Right atrium auricular region (tissue), 2 donors: Measurements from ENCODE around the gene RPL18. TPM values are rescaled to one million over a fixed set of nuclear protein-coding genes. Genes with fewer than 3 reads are reported as not detected.

ENCODE experiments used
- DNase-seq: peaks from one replicate; pipeline ENCODE4 v3.0.0-alpha.2; 2019; ENCODE audit warnings: low spot score
- H3K27ac ChIP-seq, 2 donors: fragments of 200-600 bp; sonication (generic); 1 replicate in 1 of 2; 2 replicates in 1 of 2; pipeline ENCODE4 v1.5.1; 2016 to 2019
- H3K27me3 ChIP-seq, 2 donors: fragments of 200-600 bp; sonication (generic); one replicate each; pipeline versions ENCODE4 v1.5.1 to v1.6.0; 2017 to 2019
- H3K36me3 ChIP-seq: fragments of 200-600 bp; sonication (generic); one replicate; pipeline ENCODE4 v1.5.1; 2016
- H3K4me1 ChIP-seq, 2 donors: fragments of 200-600 bp; sonication (generic); one replicate each; pipeline versions ENCODE4 v1.5.1 to v1.6.0; 2017 to 2019
- H3K4me3 ChIP-seq, 2 donors: fragments of 200-600 bp; sonication (generic); 1 replicate in 1 of 2; 2 replicates in 1 of 2; pipeline ENCODE4 v1.5.1; 2017 to 2019; ENCODE audit warnings: mild to moderate bottlenecking in 1 of 2, moderate library complexity in 1 of 2
- H3K9me3 ChIP-seq, 2 donors: fragments of 200-600 bp; sonication (generic); one replicate each; pipeline ENCODE4 v1.5.1; 2019
- total RNA-seq, 2 donors: library from RNA; depleted of rRNA; stranded (reverse); fragments of >200 nt; gene quantifications; one replicate each; pipeline ENCODE4 v1.1.0, GENCODE V29; 2016
- TF ChIP-seq, protein P1 (sequence below), 2 donors: fragments of 200-600 bp; sonication (generic); IDR thresholded peaks; one replicate each; pipeline ENCODE4 v1.5.1; 2019; ENCODE audit warnings: antibody characterized with exemption in 2 of 2

Gene RPL18
- total RNA-seq, 2 donors from 2014 or later: 846 to 1,334 TPM

DNA sequence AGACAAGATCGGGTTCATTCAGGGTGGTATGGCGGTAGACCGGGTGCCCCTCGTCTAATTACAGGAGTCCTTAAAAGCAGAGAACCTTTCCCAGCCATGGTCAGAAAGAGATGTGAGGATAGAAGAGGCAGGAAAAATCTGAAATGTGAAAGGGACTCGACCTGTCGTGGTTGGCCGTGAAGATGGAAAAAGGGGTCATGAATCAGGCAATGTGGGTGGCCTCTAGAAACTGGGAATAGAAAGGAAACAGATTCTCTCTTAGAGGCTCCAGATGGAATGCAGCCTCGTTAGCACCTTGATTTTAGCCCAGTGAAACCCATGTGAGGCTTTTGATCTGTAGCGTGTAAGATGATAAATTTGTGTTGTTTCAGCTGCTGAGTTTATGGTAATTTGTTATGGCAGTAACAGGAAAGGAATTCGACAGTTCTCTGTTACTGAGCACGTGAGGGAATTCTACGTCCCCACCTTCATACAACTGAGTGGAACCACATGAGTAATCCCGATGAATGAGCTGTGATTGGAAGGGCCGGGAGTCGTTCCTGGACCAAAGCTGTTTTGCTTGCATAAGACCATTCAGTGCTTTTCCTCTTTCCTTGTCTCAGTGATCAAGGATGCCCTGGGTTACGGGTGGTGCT, 38.0 kb upstream of the RPL18 start:
- TF ChIP-seq, protein P1, sequence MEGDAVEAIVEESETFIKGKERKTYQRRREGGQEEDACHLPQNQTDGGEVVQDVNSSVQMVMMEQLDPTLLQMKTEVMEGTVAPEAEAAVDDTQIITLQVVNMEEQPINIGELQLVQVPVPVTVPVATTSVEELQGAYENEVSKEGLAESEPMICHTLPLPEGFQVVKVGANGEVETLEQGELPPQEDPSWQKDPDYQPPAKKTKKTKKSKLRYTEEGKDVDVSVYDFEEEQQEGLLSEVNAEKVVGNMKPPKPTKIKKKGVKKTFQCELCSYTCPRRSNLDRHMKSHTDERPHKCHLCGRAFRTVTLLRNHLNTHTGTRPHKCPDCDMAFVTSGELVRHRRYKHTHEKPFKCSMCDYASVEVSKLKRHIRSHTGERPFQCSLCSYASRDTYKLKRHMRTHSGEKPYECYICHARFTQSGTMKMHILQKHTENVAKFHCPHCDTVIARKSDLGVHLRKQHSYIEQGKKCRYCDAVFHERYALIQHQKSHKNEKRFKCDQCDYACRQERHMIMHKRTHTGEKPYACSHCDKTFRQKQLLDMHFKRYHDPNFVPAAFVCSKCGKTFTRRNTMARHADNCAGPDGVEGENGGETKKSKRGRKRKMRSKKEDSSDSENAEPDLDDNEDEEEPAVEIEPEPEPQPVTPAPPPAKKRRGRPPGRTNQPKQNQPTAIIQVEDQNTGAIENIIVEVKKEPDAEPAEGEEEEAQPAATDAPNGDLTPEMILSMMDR (IDR thresholded peaks at IDR 0.05): no peak
- Histone ChIP-seq H3K9me3 (no peaks in the 10 kb centered on the region), H3K27me3 (no peaks in the 10 kb centered on the region), H3K36me3 (no peaks in the 10 kb centered on the region), H3K4me3 (no peak overlapping the region), H3K4me1 (peaks cover 0 to 11% of the 10 kb centered on the region in 2 donors), H3K27ac (no peak overlapping the region)
- DNase-seq: no peak

DNA sequence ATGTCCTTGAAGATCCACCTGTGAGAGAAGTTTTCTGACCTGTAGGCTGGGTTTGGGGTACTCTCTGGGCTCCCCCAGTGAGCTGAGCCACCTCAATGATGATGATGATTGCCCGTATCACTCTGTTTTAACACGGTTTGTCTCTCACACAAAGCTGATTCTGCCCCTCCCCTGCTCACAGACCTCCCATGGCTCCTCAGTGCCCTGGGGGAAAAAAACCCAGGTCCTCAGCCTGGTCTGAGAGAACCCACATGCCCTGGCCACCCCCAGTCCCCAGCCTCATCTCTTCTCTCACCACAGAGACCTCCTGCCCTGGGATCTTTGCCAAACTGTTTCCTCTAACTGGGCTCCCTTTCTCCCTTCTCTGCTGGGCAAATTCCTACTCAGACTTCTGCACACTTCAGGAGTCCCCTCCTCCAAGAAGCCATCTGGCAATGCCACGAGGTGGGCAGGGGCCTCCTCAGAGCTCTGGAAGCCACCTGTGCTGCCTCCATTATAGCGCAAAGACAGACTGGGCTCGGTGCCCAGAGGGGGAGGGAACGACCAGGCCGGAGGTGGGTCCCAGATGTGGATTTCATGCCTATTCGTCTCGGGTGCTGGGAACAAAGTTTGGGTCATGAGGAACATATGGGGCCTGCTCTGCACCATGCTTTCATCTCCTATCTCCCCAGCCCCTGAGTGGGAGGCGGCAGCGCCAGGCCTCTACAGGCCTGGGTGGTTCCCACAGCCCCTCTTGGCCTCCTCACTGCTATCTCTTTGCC, 35.5 kb upstream of the RPL18 start:
- Histone ChIP-seq H3K27me3 (no peaks in the 10 kb centered on the region), H3K27ac (no peak overlapping the region), H3K9me3 (no peaks in the 10 kb centered on the region), H3K4me3 (no peak overlapping the region), H3K4me1 (no peaks in the 10 kb centered on the region), H3K36me3 (no peaks in the 10 kb centered on the region)
- no peak for DNase-seq
- TF ChIP-seq, protein P1 (IDR thresholded peaks at IDR 0.05): no peak

DNA sequence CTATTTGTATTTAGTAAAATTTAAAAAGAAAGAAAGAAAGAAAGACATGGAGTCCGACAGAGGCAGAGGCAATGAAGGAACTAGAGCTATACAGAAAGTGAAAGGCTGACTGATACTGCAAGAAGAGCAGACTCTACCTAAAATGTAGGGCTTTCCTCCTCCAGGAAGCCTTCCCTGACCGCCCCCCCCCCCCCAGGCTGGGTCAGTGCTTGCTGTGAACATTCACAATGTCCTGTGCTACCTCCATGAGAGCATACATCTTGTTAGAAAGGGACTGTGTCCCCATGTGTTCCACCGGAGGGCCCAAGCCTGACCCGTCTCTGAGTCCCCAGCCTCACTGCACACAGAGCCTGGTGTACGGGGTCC, 32.7 kb upstream of the RPL18 start:
- Histone ChIP-seq H3K27me3 (no peaks in the 10 kb centered on the region), H3K4me1 (no peaks in the 10 kb centered on the region), H3K4me3 (no peak overlapping the region), H3K36me3 (no peaks in the 10 kb centered on the region), H3K27ac (no peak overlapping the region), H3K9me3 (no peaks in the 10 kb centered on the region)
- TF ChIP-seq, protein P1 (IDR thresholded peaks at IDR 0.05): no peak
- no peak for DNase-seq

DNA sequence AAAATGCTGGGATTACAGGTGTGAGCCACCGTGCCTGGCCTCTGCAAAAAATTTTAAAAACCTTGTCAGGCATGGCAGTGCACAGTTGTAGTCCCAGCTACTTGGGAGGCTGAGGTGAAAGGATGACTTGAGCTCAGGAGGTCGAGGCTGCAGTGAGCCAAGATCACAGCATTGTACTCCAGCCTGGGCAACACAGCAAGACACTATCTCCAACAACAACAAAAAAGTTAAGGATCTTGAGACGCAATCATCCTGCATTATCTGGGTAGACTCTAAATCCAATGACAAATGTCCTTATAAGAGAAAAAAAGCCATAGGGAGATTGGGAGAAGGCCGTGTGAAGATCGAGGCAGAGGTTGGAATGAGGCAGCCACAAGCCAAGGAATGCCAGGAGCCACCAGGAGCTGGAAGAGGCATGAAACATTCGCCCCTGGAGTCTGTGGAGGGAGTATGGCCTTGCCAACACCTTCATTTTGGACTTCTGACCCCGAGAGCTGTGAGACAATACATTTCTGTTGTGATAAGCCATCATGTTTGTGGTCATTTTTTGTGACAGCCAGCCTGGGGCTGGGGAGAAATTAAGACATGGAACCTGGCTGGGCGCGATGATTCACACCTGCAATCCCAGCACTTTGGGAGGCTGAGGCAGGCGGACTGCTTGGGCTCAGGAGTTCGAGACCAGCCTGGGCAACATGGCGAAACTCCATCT, 32.1 kb upstream of the RPL18 start:
- TF ChIP-seq, protein P1 (IDR thresholded peaks at IDR 0.05): no peak
- H3K36me3 ChIP-seq: no peaks in the 10 kb centered on the region
- H3K4me3 ChIP-seq: no peak overlapping the region
- H3K4me1 ChIP-seq: peaks cover 0 to 4% of the 10 kb centered on the region in 2 donors
- no peak overlapping the region for H3K27ac ChIP-seq
- DNase-seq: no peak
- no peaks in the 10 kb centered on the region for H3K27me3 ChIP-seq
- H3K9me3 ChIP-seq: no peaks in the 10 kb centered on the region

DNA sequence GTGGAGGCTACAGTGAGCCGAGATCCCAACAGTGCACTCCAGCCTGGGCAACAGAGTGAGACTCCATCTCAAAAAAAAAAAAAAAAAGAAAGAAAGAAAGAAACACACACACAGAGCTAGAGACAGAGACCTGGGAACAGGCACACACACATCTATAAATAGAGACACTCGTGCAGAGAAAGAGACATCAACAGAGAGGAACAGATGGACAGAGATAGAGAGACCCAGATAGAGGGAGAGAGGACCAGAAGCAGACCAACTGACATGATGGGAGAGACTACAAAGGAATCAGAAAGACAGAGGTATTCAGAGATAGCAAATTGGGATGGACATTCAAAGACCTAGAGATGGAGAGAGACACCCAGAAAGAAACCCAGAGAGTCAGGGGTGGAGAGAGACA, 29.2 kb upstream of the RPL18 start:
- TF ChIP-seq, protein P1 (IDR thresholded peaks at IDR 0.05): no peak
- no peaks in the 10 kb centered on the region for H3K9me3 ChIP-seq
- no peak overlapping the region for H3K27ac ChIP-seq
- peaks cover 0 to 23% of the 10 kb centered on the region in 2 donors for H3K4me1 ChIP-seq
- DNase-seq: no peak
- H3K36me3 ChIP-seq: no peaks in the 10 kb centered on the region
- no peak overlapping the region for H3K4me3 ChIP-seq
- H3K27me3 ChIP-seq: no peaks in the 10 kb centered on the region
